Measurements from ENCODE around the gene AGAP9.
"Not testable (repeated sequence)": the region's sequence is repeated elsewhere in the genome, so short reads cannot be mapped to it uniquely, and the experiment has no call there.

The AGAP9 gene

GRCh38 chr10:47523475-47523874 is at the start of gene AGAP9:
Gene AGAP9 (minus strand): TSS chr10:47523638. CDS start chr10:47523526, 112 bp downstream.
- DNase-seq (ENCODE audit: low spot score), result not testable (repeated sequence)

DNA sequence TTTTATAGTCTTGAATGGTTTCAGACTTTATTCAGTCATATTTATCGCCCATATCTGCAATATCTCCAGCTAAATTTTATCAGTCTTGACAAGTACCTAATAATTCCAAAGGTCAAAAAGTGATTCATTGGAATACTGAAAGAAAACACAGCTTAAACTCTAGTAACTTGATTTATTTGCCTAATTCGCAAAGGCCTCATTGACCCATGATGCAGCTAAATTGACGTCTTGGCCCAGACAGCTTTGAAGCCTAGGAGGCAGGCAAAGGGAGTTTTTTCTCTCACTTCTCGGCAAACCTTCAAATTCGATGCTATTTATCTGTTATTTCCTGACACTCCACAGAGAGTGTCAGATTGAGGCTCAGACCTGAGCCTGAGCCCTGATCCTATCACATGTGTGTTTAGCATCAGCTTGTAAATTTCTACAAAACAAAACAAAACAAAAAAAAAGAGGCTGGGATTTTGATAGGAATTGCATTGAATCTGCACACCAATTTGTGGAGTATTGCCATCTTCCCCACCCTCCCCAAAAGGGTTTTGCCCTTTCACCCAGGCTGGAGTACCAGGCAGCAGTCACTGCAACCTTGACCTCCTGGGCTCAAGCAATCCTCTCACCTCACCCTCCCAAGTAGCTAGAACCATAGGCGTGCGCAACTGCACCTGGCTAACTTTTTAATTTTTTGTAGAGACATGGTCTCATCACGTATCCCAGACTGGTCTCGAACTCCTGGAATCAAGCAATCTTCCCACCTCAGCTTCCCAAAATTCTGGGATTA is 47.9 kb upstream of the AGAP9 start:
- DNase-seq (ENCODE audit: low spot score), result not testable (repeated sequence)

GRCh38 chr10:47566757-47567156 is 43.3 kb upstream of the AGAP9 start:
- DNase-seq (ENCODE audit: low spot score), result not testable (repeated sequence)

- DNase-seq (ENCODE audit: low spot score), result not testable (repeated sequence)
Measured at GRCh38 chr10:47566108-47566699, 42.8 kb upstream of the AGAP9 start.

- not testable (repeated sequence) for DNase-seq (ENCODE audit: low spot score)
Measured at GRCh38 chr10:47565517-47565920, 42.1 kb upstream of the AGAP9 start.

DNA sequence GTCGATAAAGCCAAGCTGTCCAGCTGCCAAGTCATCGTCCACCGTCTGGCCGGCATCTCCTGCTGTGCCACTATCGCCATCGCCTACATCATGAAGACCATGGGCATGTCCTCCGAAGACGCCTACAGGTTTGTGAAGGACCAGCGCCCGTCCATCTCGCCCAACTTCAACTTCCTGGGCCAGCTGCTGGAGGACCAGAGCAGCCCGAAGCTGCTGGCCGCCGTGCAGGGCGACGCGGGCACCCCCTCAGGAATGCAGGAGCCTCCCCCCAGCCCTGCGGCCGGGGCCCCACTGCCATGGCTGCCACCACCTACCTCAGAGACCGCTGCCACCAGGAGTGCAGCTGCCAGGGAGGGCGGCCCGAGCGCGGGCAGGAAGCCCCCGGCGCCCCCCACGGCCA is 41.5 kb upstream of the AGAP9 start:
- DNase-seq (ENCODE audit: low spot score), result not testable (repeated sequence)

DNA sequence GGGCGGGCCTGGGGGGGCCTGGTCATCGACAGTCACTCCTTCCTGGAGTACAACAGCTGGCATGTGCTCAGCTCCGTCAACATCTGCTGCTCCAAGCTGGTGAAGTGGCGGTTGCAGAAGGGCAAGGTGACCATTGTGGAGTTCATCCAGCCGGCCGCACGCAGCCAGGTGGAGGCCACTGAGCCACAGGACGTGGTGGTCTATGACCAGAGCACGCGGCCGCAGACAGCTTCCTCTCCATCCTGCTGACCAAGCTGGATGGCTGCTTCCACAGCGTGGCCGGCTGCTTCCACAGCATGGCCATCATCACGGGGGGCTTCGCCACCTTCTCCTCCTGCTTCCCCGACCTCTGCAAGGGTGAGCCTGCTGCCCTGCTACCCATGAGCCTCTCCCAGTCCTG is 40.9 kb upstream of the AGAP9 start:
- DNase-seq (ENCODE audit: low spot score), result not testable (repeated sequence)

DNA sequence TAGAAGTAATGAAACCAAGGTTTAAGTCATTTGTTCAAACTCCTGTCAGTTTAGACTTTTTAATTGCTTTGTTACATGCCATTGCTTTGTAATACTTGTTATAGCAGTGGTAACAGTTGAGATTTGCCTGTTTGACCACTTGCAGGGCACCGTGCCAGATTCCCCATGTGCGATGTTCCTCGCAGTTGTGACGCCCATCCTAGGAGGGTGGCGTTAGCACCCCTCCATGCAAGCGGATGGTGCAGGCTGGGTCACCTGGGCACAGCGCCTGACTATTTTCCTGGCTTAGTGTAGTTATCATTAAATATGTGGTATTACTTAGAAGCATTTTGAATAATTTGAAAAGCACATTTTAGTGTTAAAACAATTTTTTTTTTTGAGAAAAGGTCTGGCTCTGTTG is 37.0 kb upstream of the AGAP9 start:
- DNase-seq (ENCODE audit: low spot score), result not testable (repeated sequence)

DNA sequence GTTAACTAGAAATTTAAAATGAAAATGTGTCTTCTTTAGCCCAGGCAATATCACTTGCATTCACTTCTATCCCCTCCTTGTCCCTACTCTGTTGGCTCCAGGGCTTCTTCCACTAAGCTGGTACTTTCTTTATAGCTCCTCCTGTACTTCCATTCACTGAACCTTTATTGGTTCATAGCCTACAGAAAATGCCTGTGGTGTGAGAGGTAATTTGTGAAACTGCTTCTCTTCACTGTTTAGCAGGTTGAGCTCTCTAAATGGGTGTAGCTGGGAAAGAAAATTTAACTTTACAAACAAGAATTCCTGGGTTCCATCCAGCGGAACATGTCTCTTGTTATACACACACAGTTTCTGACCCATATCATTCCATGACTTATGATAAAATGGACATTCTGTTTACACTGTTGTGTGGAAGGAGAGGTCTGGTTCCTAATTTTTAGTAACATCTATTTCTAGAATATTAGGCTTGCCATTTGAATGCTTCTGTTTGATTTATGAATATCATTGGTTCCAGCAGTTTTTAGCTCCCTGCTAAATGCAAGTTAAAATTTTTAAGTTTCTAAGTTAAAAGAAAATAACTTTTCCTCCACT is 36.4 kb upstream of the AGAP9 start:
- DNase-seq (ENCODE audit: low spot score), result not testable (repeated sequence)

- not testable (repeated sequence) for DNase-seq (ENCODE audit: low spot score)
Measured at GRCh38 chr10:47558109-47558508, 34.7 kb upstream of the AGAP9 start.

- not testable (repeated sequence) for DNase-seq (ENCODE audit: low spot score)
Measured at GRCh38 chr10:47557616-47558015, 34.2 kb upstream of the AGAP9 start.

DNA sequence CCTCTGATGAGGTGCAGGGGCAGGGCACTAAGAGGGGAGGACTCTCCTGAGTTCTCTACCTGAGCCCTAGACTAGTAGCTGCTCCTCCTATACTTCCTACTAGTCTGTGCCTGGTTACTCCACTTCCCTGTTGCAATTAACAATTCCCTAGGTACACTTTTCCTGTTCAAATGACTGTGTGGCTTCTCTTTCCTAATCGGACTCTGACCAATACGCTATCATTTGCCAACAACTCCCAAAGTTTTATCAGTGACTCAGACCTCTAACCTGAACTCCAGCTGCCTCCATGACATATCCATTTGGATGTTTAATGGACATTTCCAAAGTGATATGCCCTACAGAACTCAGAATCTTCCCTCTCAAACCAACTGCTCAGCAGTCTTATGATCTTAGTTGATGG is 31.9 kb upstream of the AGAP9 start:
- not testable (repeated sequence) for DNase-seq (ENCODE audit: low spot score)

DNA sequence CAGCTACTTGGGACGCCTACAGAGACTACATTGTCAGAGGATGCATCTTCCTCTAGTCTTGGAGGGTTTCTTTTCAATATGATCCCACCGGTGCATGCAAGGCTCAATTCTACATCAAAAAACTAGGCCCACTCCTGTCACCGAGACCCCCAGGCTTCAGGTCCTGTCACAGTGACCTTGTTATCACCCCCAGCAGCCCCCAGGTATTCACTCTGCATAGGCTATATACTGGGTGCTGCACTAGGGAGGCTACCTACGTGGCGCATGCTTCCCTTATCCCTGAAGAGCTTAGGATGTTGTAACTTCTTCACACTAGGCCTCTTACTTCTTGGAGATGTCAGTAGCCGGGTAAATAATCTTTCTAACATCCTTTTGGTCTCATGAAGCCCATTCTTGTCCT is 31.1 kb upstream of the AGAP9 start:
- DNase-seq (ENCODE audit: low spot score), result not testable (repeated sequence)

DNA sequence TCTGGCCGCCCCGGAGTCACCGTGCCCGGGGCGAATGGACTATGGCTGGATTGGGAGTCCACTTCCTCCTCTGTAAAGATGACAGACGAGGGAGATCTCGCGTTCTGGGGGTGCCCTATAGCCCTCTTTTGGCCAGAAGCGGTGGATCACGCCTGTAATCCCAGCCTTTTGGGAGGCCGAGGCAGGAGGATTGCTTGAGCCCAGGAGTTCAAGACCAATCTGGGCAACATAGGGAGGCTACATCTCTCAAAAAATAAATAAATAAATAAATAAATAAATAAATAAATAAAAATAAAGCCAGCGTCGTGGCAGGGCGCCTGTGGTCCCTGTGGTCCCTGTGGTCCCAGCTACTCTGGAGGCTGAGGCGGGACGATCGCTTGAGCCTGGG is 30.4 kb upstream of the AGAP9 start:
- DNase-seq (ENCODE audit: low spot score), result not testable (repeated sequence)

DNA sequence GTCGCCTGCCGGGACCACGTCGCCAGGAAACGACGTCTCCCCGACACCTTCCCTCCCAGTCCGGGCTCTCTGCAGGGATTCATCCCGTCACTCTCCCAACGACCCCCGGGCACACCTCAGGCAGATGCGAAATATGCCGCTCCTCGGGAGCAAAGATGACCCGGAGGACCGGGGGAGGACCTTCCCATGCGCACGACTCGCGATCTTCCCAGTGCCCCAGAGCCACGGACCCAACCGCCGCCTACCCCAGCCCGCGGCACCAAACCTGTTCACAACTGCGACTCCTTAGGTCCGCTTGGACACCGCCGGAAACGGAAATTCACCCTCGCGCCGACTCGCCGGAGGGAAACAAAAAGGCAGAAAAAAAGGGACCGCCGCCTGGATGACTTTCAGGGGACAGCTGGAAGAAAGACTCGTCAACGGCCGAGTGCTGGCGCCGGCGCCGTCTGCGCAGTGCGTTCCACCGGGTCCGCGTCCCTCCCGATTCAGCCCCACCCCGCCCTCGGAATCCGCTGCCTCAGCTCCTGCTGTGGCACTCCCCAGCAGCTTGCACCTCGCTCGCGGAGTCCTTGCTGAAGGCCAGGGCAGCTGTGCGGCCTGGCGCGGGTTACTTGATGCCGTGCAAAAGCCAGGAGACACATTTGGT is 29.9 kb upstream of the AGAP9 start:
- peak; percentile 18 for DNase-seq (ENCODE audit: low spot score)

- DNase-seq (ENCODE audit: low spot score), result peak; percentile 50
Measured at GRCh38 chr10:47552719-47553118, 29.3 kb upstream of the AGAP9 start.

- not testable (repeated sequence) for DNase-seq (ENCODE audit: low spot score)
Measured at GRCh38 chr10:47547286-47547685, 23.8 kb upstream of the AGAP9 start.

GRCh38 chr10:47536430-47536829 is 13.0 kb upstream of the AGAP9 start:
- DNase-seq (ENCODE audit: low spot score), result not testable (repeated sequence)

GRCh38 chr10:47502313-47502712 is 21.1 kb downstream of the AGAP9 start:
- DNase-seq (ENCODE audit: low spot score), result not testable (repeated sequence)

DNA sequence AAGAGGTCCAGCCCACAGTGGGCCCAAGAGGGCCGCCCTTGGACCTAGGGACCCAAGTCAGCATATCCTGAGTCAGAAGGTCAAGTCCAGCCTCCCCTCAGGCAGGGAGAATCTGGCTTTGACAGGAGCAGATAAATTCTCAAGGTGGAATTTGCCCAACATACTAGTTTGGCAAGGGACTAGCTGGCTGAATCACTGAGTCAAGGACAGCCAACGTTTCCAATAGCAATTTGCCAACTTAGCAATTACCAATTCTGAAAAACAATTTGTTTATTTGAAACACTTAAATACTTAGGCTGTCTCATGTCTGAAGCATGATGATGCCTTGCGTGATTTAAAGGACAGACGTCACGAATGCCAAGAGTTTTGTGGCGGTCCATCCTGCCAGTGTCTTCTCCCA is 29.2 kb downstream of the AGAP9 start:
- DNase-seq (ENCODE audit: low spot score), result not testable (repeated sequence)

- not testable (repeated sequence) for DNase-seq (ENCODE audit: low spot score)
Measured at GRCh38 chr10:47491600-47491999, 31.8 kb downstream of the AGAP9 start, which contains the start of gene FAM25G. Gene FAM25G (minus strand): TSS chr10:47491700. CDS start chr10:47491674, 26 bp downstream.

GRCh38 chr10:47489630-47490029 is 33.8 kb downstream of the AGAP9 start:
- not testable (repeated sequence) for DNase-seq (ENCODE audit: low spot score)
